HCT116 (cell line): Measurements from ENCODE around the gene SDCCAG8.

Experiments
- ATF3 ChIP-seq: IDR thresholded peaks from 2 replicates; pipeline ENCODE4 v1.6.1; 2012
- POLR2A ChIP-seq: IDR thresholded peaks from 2 replicates; pipeline ENCODE4 v1.7.0; 2011; ENCODE audit warnings: borderline replicate concordance; ENCODE audit not compliant: insufficient read depth, insufficient read length; ENCODE audit errors: extremely low read depth
- ZNF274 ChIP-seq: fragments of 200-500 bp; sonication (Bioruptor generic); IDR thresholded peaks from 2 replicates; pipeline ENCODE4 v1.6.1; 2014; ENCODE audit warnings: mild to moderate bottlenecking, low read depth, low read length, inconsistent platforms
- TF ChIP-seq, protein P1 (sequence below), 3 experiments: fragments of 200-600 bp in 1 of 3; sonication (generic) in 1 of 3; IDR thresholded peaks in 2 of 3; conservative IDR thresholded peaks in 1 of 3; 2 replicates each; pipeline ENCODE4 v1.5.1; 2012 to 2017; ENCODE audit warnings: low read depth in 2 of 3, low read length in 2 of 3, antibody characterized with exemption in 1 of 3, borderline replicate concordance in 1 of 3, control low read depth in 1 of 3, mild to moderate bottlenecking in 1 of 3, mixed read lengths in 1 of 3, mixed run types in 1 of 3, moderate library complexity in 1 of 3; ENCODE audit not compliant: insufficient read depth in 1 of 3

DNA sequence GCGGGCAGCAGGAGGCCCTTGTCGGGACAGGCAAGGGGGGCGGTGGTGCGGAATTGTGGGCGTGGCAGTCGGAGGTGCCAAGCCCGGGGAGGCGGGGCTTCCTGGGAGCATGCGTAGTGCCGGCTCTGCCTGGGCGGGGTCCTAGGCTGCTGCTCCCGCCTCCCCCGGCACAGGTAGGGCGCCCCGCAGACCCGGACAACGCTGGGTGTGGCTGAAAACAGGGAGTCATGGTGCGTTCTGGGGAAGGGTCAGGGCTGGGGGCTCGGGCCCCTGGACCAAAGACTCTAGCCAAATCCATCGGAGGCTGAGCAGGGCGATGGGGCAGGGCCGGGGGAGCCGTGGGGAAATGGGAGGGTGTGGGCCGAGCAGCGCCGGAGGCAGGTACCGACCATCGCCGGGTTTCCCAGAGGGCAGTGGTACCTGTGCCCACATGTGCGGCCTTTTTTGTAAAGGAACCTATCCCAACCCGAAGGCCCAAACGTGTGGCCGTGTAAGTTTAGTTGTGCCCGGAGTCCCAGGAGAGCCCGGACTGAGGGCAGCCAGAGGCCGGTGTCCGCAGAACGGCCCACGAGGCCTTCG lies 231.9 kb downstream of the SDCCAG8 start:
- TF ChIP-seq ZNF274, result no peak
- no peak for TF ChIP-seq ATF3
- TF ChIP-seq POLR2A, result no peak
- TF ChIP-seq, protein P1, sequence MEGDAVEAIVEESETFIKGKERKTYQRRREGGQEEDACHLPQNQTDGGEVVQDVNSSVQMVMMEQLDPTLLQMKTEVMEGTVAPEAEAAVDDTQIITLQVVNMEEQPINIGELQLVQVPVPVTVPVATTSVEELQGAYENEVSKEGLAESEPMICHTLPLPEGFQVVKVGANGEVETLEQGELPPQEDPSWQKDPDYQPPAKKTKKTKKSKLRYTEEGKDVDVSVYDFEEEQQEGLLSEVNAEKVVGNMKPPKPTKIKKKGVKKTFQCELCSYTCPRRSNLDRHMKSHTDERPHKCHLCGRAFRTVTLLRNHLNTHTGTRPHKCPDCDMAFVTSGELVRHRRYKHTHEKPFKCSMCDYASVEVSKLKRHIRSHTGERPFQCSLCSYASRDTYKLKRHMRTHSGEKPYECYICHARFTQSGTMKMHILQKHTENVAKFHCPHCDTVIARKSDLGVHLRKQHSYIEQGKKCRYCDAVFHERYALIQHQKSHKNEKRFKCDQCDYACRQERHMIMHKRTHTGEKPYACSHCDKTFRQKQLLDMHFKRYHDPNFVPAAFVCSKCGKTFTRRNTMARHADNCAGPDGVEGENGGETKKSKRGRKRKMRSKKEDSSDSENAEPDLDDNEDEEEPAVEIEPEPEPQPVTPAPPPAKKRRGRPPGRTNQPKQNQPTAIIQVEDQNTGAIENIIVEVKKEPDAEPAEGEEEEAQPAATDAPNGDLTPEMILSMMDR (IDR thresholded peaks at IDR 0.05 in 2 of 3, conservative IDR thresholded peaks at IDR 0.05 in 1 of 3; ENCODE audit: borderline replicate concordance in 1 of 3, insufficient read depth in 1 of 3, low read depth in 2 of 3, low read length in 2 of 3), result no peak
